HepG2 (cell line): ENCODE measurements around the gene NFATC2.

Experiments used
- ASH2L ChIP-seq: fragments of 300-600, 200-600 bp; sonication (generic); IDR thresholded peaks from 2 replicates; pipeline ENCODE4 v1.7.0; 2017; ENCODE audit warnings: low read depth, mild to moderate bottlenecking, moderate library complexity, mixed read lengths, low read length; ENCODE audit not compliant: insufficient read length
- FOXA3 ChIP-seq: IDR thresholded peaks from 2 replicates; pipeline ENCODE4 v1.6.1; 2016; ENCODE audit warnings: missing genetic modification reagents, missing compliant biosample characterization
- MAZ ChIP-seq, 2 experiments: sonication (generic) in 1 of 2; formaldehyde crosslinking in 1 of 2; IDR thresholded peaks; 2 replicates each; pipeline versions ENCODE4 v1.5.0 to v1.6.1; 2012 to 2020; ENCODE audit warnings: low read depth in 2 of 2, mild to moderate bottlenecking in 2 of 2, borderline replicate concordance in 1 of 2, improper control_type of control experiment in 1 of 2, low read length in 1 of 2, missing genetic modification reagents in 1 of 2, moderate library complexity in 1 of 2
- SIX1 ChIP-seq: sonication (generic); formaldehyde crosslinking; IDR thresholded peaks from 2 replicates; pipeline ENCODE4 v1.4.0; 2020; ENCODE audit warnings: missing genetic modification reagents, borderline replicate concordance
- SUZ12 ChIP-seq: fragments of 150-350 bp; IDR thresholded peaks from 2 replicates; pipeline ENCODE4 v1.6.1; 2014; ENCODE audit warnings: low read depth, low read length
- ZNF547 ChIP-seq: sonication (generic); formaldehyde crosslinking; IDR thresholded peaks from 2 replicates; pipeline ENCODE4 v1.5.1; 2020; ENCODE audit warnings: mild to moderate bottlenecking, missing genetic modification reagents
- TF ChIP-seq, protein P1 (sequence below): sonication (generic); formaldehyde crosslinking; IDR thresholded peaks from 2 replicates; pipeline ENCODE4 v1.5.0; 2020; ENCODE audit warnings: mild to moderate bottlenecking, missing genetic modification reagents, moderate library complexity

DNA sequence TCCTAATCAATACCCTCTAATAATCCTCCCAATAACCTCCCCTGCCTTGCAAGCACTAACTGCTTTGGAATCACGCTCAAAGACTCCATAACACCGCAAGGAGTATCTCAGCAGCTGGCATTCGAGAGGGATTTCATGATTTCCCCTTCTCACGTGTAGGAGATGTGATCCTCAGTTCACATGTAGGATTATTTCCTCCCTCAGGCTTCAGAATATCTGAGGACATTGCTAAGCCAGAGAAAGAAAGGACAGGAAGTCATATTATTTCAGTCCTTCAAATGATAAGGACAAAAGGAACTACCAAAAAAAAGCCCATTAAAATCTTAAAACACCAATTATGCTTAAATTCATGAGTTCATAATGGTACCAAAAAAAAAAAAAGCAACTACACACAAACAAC is 122.9 kb downstream of the NFATC2 start:
- TF ChIP-seq MAZ (IDR thresholded peaks at IDR 0.05; ENCODE audit: borderline replicate concordance, low read depth, low read length), result no peak
- no peak for TF ChIP-seq MAZ (CRISPR knock-in tag; IDR thresholded peaks at IDR 0.05; ENCODE audit: low read depth)
- TF ChIP-seq, protein P1, sequence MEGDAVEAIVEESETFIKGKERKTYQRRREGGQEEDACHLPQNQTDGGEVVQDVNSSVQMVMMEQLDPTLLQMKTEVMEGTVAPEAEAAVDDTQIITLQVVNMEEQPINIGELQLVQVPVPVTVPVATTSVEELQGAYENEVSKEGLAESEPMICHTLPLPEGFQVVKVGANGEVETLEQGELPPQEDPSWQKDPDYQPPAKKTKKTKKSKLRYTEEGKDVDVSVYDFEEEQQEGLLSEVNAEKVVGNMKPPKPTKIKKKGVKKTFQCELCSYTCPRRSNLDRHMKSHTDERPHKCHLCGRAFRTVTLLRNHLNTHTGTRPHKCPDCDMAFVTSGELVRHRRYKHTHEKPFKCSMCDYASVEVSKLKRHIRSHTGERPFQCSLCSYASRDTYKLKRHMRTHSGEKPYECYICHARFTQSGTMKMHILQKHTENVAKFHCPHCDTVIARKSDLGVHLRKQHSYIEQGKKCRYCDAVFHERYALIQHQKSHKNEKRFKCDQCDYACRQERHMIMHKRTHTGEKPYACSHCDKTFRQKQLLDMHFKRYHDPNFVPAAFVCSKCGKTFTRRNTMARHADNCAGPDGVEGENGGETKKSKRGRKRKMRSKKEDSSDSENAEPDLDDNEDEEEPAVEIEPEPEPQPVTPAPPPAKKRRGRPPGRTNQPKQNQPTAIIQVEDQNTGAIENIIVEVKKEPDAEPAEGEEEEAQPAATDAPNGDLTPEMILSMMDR (CRISPR knock-in tag), result no peak
- no peak for TF ChIP-seq SIX1 (CRISPR knock-in tag)
- TF ChIP-seq FOXA3 (CRISPR knock-in tag), result no peak
- no peak for TF ChIP-seq SUZ12
- TF ChIP-seq ZNF547 (CRISPR knock-in tag), result no peak
- TF ChIP-seq ASH2L, result no peak
